ENCODE measurements around the gene SPATA31A6.
"Not testable (repeated sequence)": the region's sequence is repeated elsewhere in the genome, so short reads cannot be mapped to it uniquely, and the experiment has no call there.

SPATA31A6 gene

GRCh38 chr9:42183359-42183758 lies at the start of gene SPATA31A6:
TSS of gene SPATA31A6 (plus strand) at chr9:42183659. CDS start at chr9:42183688, 29 bp downstream.
- not testable (repeated sequence) for DNase-seq (ENCODE audit: low read depth)

GRCh38 chr9:42160299-42160698 lies 23.2 kb upstream of the SPATA31A6 start:
- not testable (repeated sequence) for DNase-seq (ENCODE audit: low read depth)

GRCh38 chr9:42219861-42220260 lies 36.4 kb downstream of the SPATA31A6 start:
- not testable (repeated sequence) for DNase-seq (ENCODE audit: low read depth)

GRCh38 chr9:42223230-42223629 lies 39.8 kb downstream of the SPATA31A6 start:
- DNase-seq (ENCODE audit: low read depth): not testable (repeated sequence)

- not testable (repeated sequence) for DNase-seq (ENCODE audit: low read depth)
These were observed 49.6 kb downstream of the SPATA31A6 start for GRCh38 chr9:42233031-42233430.

GRCh38 chr9:42234610-42235009 lies 51.2 kb downstream of the SPATA31A6 start:
- not testable (repeated sequence) for DNase-seq (ENCODE audit: low read depth)

- not testable (repeated sequence) for DNase-seq (ENCODE audit: low read depth)
These were observed 52.0 kb downstream of the SPATA31A6 start for GRCh38 chr9:42235352-42235991.

- DNase-seq (ENCODE audit: low read depth): not testable (repeated sequence)
These were observed 52.6 kb downstream of the SPATA31A6 start for GRCh38 chr9:42236097-42236496.

DNA sequence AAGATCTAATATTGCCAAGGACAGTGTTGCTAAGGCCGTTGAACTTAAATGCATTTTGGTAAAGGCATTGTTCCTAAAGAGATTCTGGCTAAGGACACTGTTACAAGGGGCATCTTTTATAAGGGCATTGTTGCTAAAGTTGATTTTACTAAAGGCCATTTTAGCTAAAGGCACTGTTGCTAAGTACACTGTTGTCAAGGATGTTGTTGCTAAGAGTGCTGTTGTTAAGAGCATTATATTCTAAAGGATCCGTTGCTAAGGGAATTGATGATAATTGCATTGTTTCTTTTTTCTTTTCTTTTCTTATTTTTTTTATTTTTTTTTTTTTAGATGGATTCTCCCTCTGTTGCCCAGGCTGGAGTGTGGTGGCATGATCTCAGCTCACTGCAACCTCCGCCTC lies 53.9 kb downstream of the SPATA31A6 start:
- DNase-seq (ENCODE audit: low read depth): not testable (repeated sequence)

GRCh38 chr9:42238862-42239261 lies 55.4 kb downstream of the SPATA31A6 start:
- not testable (repeated sequence) for DNase-seq (ENCODE audit: low read depth)

Measured in stimulated activated CD4-positive, alpha-beta T cell treated with anti-CD3 and anti-CD28 coated beads, Interleukin-2, amount 100 ng/mL, for 4 hours (primary cell).